NCI-H2196 treated with DMSO at 0.1 percent for 48 hours (cell line): ENCODE measurements around the gene NXPH3.
"Not testable (repeated sequence)": the region's sequence is repeated elsewhere in the genome, so short reads cannot be mapped to it uniquely, and the experiment has no call there.

Source experiments
- DNase-seq: peaks from one replicate; lab custom pipeline; 2025; ENCODE audit not compliant: unreplicated experiment; lab: John Stamatoyannopoulos, UW

Gene NXPH3

DNA sequence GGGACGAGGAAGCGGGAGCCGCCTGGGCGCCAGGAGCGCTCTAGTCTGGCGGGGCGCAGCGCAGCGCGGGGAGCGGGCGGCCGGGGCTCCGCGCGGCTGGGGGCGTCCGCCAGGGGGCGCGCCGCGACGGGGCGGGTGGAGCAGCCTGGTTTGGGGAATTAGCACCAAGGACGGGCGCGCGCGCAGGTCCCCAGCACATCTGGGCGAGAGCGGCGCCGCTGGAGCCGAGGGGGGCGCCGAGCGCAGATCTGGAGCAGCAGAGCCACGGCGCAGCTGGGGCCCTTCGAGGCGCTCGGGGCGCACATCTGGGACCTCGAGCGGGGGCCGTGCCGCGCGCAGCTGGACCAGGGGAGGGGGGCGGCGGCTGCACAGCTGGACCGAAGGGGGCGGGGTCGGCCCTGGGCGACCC, at the start of gene NXPH3:
Gene NXPH3 (plus strand): TSS at position 193 of the 409 bp plus-strand sequence. CDS start 349 bp downstream, outside the sequence.
- DNase-seq = peak; percentile 50

- DNase-seq = no peak
These were observed 47.6 kb upstream of the NXPH3 start for GRCh38 chr17:49527927-49528651.

- no peak for DNase-seq
These were observed 46.7 kb upstream of the NXPH3 start for GRCh38 chr17:49528966-49529365.

GRCh38 chr17:49530118-49530517, 45.6 kb upstream of the NXPH3 start:
- no peak for DNase-seq

DNA sequence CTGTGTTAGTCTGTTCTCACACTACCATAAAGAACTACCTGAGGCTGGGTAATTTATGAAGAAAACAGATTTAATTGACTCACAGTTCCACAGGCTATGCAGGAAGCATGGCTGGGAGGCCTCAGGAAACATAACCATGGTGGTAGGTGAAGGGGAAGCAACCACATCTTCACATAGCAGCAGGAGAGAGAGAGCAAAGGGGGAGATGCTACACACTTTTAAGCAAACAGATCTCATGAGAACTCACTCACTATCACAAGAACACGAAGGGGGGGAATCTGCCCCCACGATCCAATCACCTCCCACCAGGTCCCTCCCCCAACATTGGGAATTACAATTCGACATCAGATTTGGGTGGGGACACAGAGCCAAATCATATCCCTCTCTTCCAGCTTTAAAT, 31.8 kb upstream of the NXPH3 start:
- no peak for DNase-seq

- DNase-seq = no peak
These were observed 30.5 kb upstream of the NXPH3 start for GRCh38 chr17:49545007-49545660.

DNA sequence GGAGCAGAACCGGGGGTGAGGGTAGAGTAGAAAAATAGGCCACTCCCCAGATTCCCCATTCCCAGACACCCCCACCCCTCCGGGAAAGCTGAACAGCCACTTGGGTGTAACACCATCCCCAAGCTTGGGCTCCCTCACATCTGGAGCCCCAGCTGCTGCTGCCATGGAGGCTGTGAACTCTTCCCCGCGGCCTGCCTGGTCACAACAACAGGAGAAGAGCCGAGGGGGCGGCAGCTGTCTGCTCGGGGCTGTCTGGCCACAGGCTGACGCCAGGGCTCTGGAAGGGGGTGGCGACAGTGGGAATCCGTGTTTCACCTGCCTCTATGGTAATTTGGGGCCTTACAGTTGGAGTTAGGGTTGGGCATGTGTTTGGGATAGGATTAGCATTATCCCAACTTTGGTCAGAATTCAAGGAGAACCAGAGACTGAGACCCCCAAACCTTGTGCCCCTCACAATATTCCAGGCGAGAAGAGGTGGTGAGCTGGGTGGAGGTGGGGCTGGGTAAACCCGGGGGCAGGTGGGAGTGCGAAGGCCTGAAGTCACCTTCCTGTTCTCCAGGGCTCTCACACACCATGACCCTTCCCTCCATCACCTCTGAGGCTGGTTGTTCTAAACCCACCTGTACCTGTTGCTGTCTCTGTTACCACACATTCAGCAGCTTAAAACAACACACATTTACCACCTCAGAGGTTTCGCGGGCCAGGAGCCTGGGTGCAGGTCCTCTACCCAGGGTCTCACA, 29.7 kb upstream of the NXPH3 start:
- DNase-seq = no peak

- no peak for DNase-seq
These were observed 28.8 kb upstream of the NXPH3 start for GRCh38 chr17:49546546-49547535.

DNA sequence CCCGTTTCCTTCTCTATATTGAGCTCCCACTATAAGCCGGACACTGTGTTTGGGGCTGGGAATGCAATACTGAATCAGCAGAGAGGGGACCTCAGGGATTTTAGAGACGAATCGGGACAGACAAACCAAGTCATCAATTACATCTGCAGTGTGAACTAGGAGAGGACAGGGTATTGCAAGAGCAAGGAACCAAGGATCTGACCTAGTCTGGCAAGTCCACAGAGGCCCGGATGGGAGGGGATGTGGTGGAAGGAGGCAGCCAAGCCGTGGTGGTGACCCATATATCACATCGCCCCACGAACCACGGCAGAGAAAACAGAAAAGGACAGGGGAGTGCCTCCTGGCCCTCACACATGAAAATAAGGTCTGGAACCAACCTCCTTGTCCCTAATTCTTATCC, 28.1 kb upstream of the NXPH3 start:
- DNase-seq = no peak

GRCh38 chr17:49548051-49548505, 27.6 kb upstream of the NXPH3 start:
- no peak for DNase-seq

DNA sequence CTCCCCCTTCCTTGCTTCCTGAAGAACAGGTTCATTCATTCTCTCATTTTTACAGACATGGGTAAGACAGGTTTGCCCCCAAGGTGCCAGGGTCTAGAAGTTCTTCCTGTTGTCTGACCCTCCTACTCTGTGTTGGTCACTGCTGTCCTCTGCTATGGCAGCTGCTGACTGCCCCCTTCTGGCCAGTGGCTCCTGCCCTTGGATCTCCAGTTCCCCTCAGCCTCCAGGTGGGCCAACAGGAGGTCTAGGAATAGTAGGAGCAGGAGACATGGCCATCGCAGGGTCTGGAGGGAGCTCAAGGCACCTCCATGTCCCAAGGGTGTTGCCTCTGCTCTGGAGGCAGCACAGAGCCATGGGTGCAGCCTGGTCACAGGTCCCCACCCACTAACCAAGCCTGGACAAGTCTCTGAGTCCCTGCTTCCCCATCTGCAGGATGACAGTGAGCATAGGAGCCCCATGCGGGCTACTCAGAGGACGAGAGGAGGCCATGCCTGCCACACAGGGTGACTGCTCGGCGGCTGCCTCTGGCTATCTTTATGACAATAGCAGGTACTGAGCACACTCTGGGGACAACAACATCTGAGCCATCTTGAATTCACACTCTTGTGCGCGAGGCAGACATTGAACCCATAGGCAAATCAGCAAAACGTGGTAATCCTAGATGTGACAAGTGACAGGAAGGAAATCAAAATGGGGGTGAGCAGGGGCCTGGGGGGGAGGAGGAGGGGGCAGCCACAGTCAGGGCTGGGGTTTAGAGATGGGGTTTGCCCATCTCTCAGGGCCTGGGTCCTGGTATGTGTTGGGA, 27.0 kb upstream of the NXPH3 start:
- DNase-seq = peak; percentile 44

DNA sequence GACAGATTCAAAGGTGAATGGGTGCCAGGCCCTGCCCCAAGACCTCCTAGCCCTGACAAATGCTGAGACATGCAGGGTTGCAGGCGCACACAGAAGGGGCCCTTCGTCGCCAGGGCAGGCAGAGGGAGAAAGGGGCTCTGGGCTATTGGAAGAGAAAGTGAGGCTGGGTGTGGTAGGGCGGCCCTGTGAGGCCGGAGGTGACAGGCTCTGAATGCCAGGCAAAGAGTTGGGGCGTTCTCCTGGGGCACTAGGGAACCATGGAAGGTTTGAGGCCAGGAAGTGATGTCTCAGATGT, 26.4 kb upstream of the NXPH3 start:
- no peak for DNase-seq

DNA sequence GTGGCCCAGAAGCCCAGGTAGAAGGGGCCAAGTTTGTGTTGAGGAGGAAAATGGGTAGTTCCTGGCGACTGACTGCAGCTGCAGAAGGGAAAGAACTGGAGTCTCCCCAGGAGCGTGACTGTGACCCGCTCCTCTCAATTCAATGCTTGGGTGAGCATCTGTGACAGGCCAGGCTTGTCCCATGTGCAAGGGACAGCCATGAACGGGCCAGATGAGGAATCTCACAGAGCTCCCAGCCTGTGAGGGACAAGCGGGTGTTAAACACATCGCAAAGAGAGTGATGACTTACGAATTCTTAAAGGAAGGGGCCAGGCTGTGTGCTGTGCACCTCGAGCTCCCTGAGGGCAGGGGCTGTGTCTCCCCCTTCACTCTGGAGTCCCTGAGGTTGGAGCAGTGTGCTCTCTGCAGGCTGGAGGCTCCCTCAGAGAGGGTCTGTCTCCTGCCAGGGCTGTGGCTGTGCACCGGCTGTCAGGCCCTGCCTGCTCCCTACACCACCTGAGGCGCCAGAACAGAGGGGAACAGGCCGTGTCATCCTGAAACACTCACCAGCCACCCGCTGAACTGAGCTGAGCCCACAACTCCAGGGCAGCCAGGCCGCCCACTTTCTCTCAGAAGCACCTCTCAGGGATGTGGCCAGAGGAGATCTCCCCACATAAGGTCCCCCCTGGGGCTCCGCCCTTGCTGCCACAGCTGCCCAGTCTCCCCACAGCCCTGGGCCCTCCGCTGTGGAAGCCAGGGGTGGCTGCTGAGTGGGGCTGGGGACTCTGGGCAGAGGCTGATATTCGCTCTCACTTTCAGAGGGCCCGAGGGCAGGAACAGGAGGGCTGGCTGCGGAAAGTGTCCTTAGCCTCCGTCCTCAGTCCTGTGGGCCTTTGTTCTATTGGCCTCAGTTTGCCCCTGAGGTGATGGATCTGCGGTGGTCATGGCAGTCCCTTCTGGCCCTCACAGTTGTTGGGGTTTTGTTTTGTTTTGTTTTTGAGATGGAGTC, 25.7 kb upstream of the NXPH3 start:
- no peak for DNase-seq

DNA sequence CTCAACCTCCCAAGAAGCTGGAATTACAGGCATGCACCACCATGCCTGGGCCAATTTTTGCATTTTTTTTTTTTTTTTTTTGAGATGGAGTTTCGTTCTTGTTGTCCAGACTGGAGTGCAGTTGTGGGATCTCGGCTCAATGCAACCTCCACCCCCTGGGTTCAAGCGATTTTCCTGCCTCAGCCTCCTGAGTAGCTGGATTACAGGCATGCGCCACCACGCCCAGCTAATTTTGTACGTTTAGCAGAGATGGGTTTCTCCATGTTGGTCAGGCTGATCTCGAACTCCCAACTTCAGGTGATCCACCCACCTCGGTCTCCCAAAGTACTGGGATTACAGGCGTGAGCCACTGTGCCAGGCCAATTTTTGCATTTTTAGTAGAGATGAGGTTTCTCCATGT, 24.9 kb upstream of the NXPH3 start:
- not testable (repeated sequence) for DNase-seq

GRCh38 chr17:49551221-49552069, 24.2 kb upstream of the NXPH3 start:
- no peak for DNase-seq

GRCh38 chr17:49552070-49552751, 23.5 kb upstream of the NXPH3 start:
- no peak for DNase-seq

DNA sequence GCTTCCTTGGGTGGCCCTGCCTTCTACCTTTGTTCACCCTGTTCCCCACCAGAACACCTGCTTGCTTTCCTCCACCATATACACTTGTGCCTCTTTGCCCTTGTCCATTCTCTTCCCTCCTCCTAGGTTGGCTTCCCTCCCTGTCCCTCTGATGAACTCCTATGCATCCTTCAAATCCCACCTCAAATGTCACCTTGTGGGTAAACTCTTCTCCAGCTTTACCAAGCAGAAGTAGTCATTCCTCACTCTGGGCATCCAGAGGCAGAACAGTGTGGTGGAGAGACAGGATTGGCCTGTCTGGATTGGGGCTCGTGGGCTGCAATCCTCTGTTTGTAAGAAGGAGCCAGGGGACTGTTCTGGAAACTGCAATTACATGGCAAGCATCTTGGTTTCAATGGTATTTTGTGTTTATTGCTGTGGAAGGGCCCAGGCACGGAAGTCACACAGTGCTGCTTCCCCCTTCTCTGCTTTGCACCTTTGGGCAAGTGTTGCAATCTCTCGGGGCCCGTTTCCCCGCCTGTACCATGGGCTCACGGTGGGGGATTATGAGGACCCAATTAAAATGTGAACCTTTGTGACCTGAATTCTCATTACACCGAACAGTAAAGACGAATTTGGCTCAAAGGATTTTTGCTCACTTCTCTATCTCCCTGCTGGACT, 21.9 kb upstream of the NXPH3 start:
- no peak for DNase-seq
